Measurements from ENCODE around the gene SUMF2.
"Not testable (repeated sequence)": the region's sequence is repeated elsewhere in the genome, so short reads cannot be mapped to it uniquely, and the experiment has no call there.

SUMF2 gene

GRCh38 chr7:56110611-56111010 is 46.5 kb downstream of the SUMF2 start:
- ChIA-PET CTCF (no interaction called here), POLR2A (no interaction called here)
- no peak overlapping the region for H3K27ac ChIP-seq (ENCODE audit: extremely low read depth, low read depth, low read length)
- H3K4me1 ChIP-seq (ENCODE audit: control insufficient read depth, insufficient read depth, low read length), result no peaks in the 10 kb centered on the region
- TF ChIP-seq ZNF510 (tag by site-specific recombination; IDR thresholded peaks at IDR 0.05; ENCODE audit: insufficient replicate concordance) (no peak), ZNF501 (tag by site-specific recombination; IDR thresholded peaks at IDR 0.05) (no peak), ZNF529 (tag by site-specific recombination; IDR thresholded peaks at IDR 0.05; ENCODE audit: insufficient replicate concordance) (no peak), ZNF366 (tag by site-specific recombination; conservative IDR thresholded peaks at IDR 0.05) (no peak), IKZF3 (tag by site-specific recombination; IDR thresholded peaks at IDR 0.05) (no peak), ZNF660 (tag by site-specific recombination; IDR thresholded peaks at IDR 0.05) (no peak), ZNF140 (tag by site-specific recombination; IDR thresholded peaks at IDR 0.05) (no peak), ZSCAN23 (tag by site-specific recombination; IDR thresholded peaks at IDR 0.05) (no peak), ZBTB48 (tag by site-specific recombination; IDR thresholded peaks at IDR 0.05) (no peak), ZNF24 (tag by site-specific recombination; IDR thresholded peaks at IDR 0.05) (no peak), ZNF155 (tag by site-specific recombination; IDR thresholded peaks at IDR 0.05) (no peak), ZNF292 (tag by site-specific recombination; IDR thresholded peaks at IDR 0.05; ENCODE audit: borderline replicate concordance, low read depth) (no peak), ZNF837 (tag by site-specific recombination; IDR thresholded peaks at IDR 0.05) (no peak), ZNF248 (tag by site-specific recombination; IDR thresholded peaks at IDR 0.05) (no peak), RBAK (tag by site-specific recombination; IDR thresholded peaks at IDR 0.05) (no peak), ZNF629 (tag by site-specific recombination; IDR thresholded peaks at IDR 0.05) (no peak), ZNF558 (tag by site-specific recombination; IDR thresholded peaks at IDR 0.05) (no peak)
- TF ChIP-seq, protein P1, sequence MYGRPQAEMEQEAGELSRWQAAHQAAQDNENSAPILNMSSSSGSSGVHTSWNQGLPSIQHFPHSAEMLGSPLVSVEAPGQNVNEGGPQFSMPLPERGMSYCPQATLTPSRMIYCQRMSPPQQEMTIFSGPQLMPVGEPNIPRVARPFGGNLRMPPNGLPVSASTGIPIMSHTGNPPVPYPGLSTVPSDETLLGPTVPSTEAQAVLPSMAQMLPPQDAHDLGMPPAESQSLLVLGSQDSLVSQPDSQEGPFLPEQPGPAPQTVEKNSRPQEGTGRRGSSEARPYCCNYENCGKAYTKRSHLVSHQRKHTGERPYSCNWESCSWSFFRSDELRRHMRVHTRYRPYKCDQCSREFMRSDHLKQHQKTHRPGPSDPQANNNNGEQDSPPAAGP (tag by site-specific recombination; IDR thresholded peaks at IDR 0.05), result no peak
- TF ChIP-seq, protein P2, sequence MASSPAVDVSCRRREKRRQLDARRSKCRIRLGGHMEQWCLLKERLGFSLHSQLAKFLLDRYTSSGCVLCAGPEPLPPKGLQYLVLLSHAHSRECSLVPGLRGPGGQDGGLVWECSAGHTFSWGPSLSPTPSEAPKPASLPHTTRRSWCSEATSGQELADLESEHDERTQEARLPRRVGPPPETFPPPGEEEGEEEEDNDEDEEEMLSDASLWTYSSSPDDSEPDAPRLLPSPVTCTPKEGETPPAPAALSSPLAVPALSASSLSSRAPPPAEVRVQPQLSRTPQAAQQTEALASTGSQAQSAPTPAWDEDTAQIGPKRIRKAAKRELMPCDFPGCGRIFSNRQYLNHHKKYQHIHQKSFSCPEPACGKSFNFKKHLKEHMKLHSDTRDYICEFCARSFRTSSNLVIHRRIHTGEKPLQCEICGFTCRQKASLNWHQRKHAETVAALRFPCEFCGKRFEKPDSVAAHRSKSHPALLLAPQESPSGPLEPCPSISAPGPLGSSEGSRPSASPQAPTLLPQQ (tag by site-specific recombination; IDR thresholded peaks at IDR 0.05), result no peak
- no peak overlapping the region for H3K4me3 ChIP-seq (ENCODE audit: low read depth, low read length)
- H3K9me3 ChIP-seq (ENCODE audit: control insufficient read depth, insufficient read depth, low read depth, low read length), result no peaks in the 10 kb centered on the region
- H3K36me3 ChIP-seq (ENCODE audit: control insufficient read depth in 2 of 2, insufficient read depth in 1 of 2, low read length in 2 of 2), result no peaks in the 10 kb centered on the region

DNA sequence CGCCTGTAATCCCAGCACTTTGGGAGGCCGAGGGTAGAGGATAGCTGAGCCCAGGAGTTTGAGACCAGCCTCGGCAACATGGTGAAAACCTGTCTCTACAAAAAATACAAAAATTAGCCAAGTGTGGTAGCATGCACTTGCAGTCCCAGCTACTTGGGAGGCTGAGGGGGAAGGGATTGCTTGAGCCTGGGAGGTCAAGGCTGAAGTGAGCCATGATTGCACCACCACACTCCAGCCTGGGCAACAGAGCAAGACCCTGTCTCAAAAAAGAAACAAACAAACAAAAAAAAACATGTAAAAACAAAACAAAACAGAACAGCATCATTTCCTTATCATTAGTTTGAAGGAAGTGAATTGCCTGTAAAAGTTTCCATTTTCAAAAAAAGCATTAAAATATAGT is 48.2 kb downstream of the SUMF2 start:
- H3K9me3 ChIP-seq (ENCODE audit: control insufficient read depth, insufficient read depth, low read depth, low read length); H3K27ac ChIP-seq (ENCODE audit: extremely low read depth, low read depth, low read length); H3K36me3 ChIP-seq (ENCODE audit: control insufficient read depth in 2 of 2, insufficient read depth in 1 of 2, low read length in 2 of 2); H3K4me1 ChIP-seq (ENCODE audit: control insufficient read depth, insufficient read depth, low read length); H3K4me3 ChIP-seq (ENCODE audit: low read depth, low read length); POLR2A ChIA-PET; CTCF ChIA-PET: not testable (repeated sequence)

GRCh38 chr7:56115852-56116538 is 51.9 kb downstream of the SUMF2 start, which contains the start of gene NUPR2:
Gene NUPR2, minus strand, starts transcription at chr7:56116417. Its CDS starts 103 bp downstream, at chr7:56116314.
- no peaks in the 10 kb centered on the region for H3K9me3 ChIP-seq (ENCODE audit: control insufficient read depth, insufficient read depth, low read depth, low read length)
- no peak within 1 kb of the TSS for H3K27ac ChIP-seq (ENCODE audit: extremely low read depth, low read depth, low read length)
- CTCF ChIA-PET, result no interaction called here
- H3K4me3 ChIP-seq (ENCODE audit: low read depth, low read length), result no peak within 1 kb of the TSS
- POLR2A ChIA-PET, result no interaction called here
- no peaks in the 10 kb centered on the region for H3K4me1 ChIP-seq (ENCODE audit: control insufficient read depth, insufficient read depth, low read length)
- H3K36me3 ChIP-seq (ENCODE audit: control insufficient read depth in 2 of 2, insufficient read depth in 1 of 2, low read length in 2 of 2), result no peaks in the 10 kb centered on the region
- TF ChIP-seq FEZF1 (tag by site-specific recombination; IDR thresholded peaks at IDR 0.05), result no peak
- TF ChIP-seq ZNF146 (tag by site-specific recombination; IDR thresholded peaks at IDR 0.05), result no peak
- no peak for TF ChIP-seq GLIS2 (tag by site-specific recombination; IDR thresholded peaks at IDR 0.05)
- TF ChIP-seq, protein P2 (tag by site-specific recombination; IDR thresholded peaks at IDR 0.05), result no peak
- no peak for TF ChIP-seq ZFP3 (tag by site-specific recombination; IDR thresholded peaks at IDR 0.05; ENCODE audit: low read depth)
- no peak for TF ChIP-seq ZNF610 (tag by site-specific recombination; IDR thresholded peaks at IDR 0.05; ENCODE audit: borderline replicate concordance)
- TF ChIP-seq MYNN (tag by site-specific recombination; IDR thresholded peaks at IDR 0.05; ENCODE audit: borderline replicate concordance), result no peak
- no peak for TF ChIP-seq ZNF426 (tag by site-specific recombination; IDR thresholded peaks at IDR 0.05)
- TF ChIP-seq SALL2 (tag by site-specific recombination; IDR thresholded peaks at IDR 0.05; ENCODE audit: borderline replicate concordance), result no peak
- no peak for TF ChIP-seq ELK4 (IDR thresholded peaks at IDR 0.05; ENCODE audit: borderline replicate concordance, low read depth, low read length)
- TF ChIP-seq GLI2 (tag by site-specific recombination; IDR thresholded peaks at IDR 0.05; ENCODE audit: borderline replicate concordance, low read depth), result no peak
- TF ChIP-seq ZNF24 (tag by site-specific recombination; IDR thresholded peaks at IDR 0.05), result no peak

Measured in HEK293 (cell line).